ENCODE results near the gene MTURN. TPM values are rescaled to one million over a fixed set of nuclear protein-coding genes. Genes with fewer than 3 reads are reported as not detected.
A peak's percentile ranks its signal among the peaks of the same experiment; 100 is the strongest.

The MTURN gene
- total and polyA plus RNA-seq, 4 donors = 43.4 to 110 (median 58.5) TPM

- ATAC-seq (ENCODE audit: low FRiP score) (no peak), DNase-seq (no peak)
- intact Hi-C loops (cut with DNase I) = loop anchor here in 1 of 2 donors (10.0 kb wide), 1 partner anchor 395 kb away; no protein-coding TSS in a partner anchor
- Histone ChIP-seq H3K27ac (ENCODE audit: low read depth in 1 of 2, low read length in 2 of 2) (peak overlapping the region in 1 of 2 donors; percentile 17), H3K4me1 (ENCODE audit: control insufficient read depth in 1 of 2, insufficient read depth in 2 of 2, low read length in 2 of 2) (peaks cover 0 to 6% of the 10 kb centered on the region in 2 donors), H3K36me3 (ENCODE audit: control insufficient read depth in 1 of 2, insufficient read depth in 2 of 2, low read length in 1 of 2) (peaks cover 0 to 2% of the 10 kb centered on the region in 2 donors), H3K9me3 (ENCODE audit: control insufficient read depth, low read length) (no peaks in the 10 kb centered on the region), H3K27me3 (ENCODE audit: control insufficient read depth in 1 of 2, insufficient read depth in 2 of 2, low read length in 1 of 2) (no peaks in the 10 kb centered on the region), H3K4me3 (ENCODE audit: low read length in 2 of 2) (no peak overlapping the region)
- WGBS, 2 donors = 83 to 88% methylated on average over 2 of the region's 2 CpGs
Observed at GRCh38 chr7:30169579-30169978, 34.8 kb downstream of the MTURN start.

GRCh38 chr7:30170476-30171205 is 35.9 kb downstream of the MTURN start:
- intact Hi-C loops (cut with DNase I) = loop anchor here in 1 of 2 donors (5.0 kb wide), 1 partner anchor 112 kb away; the partner anchor contains the start of gene ZNRF2
- Histone ChIP-seq H3K36me3 (ENCODE audit: control insufficient read depth in 1 of 2, insufficient read depth in 2 of 2, low read length in 1 of 2) (peaks cover 0 to 2% of the 10 kb centered on the region in 2 donors), H3K27me3 (ENCODE audit: control insufficient read depth in 1 of 2, insufficient read depth in 2 of 2, low read length in 1 of 2) (no peaks in the 10 kb centered on the region), H3K9me3 (ENCODE audit: control insufficient read depth, low read length) (no peaks in the 10 kb centered on the region), H3K27ac (ENCODE audit: low read depth in 1 of 2, low read length in 2 of 2) (peak overlapping the region in 1 of 2 donors; percentile 6), H3K4me1 (ENCODE audit: control insufficient read depth in 1 of 2, insufficient read depth in 2 of 2, low read length in 2 of 2) (peaks cover 1 to 10% of the 10 kb centered on the region in 2 donors), H3K4me3 (ENCODE audit: low read length in 2 of 2) (no peak overlapping the region)
- DNase-seq = no peak
- no peak for ATAC-seq (ENCODE audit: low FRiP score)
- 52 to 55% methylated on average over 6 of the region's 6 CpGs for WGBS, 2 donors

- Histone ChIP-seq H3K36me3 (ENCODE audit: control insufficient read depth in 1 of 2, insufficient read depth in 2 of 2, low read length in 1 of 2) (no peaks in the 10 kb centered on the region), H3K27ac (ENCODE audit: low read depth in 1 of 2, low read length in 2 of 2) (peak overlapping the region in 1 of 2 donors; percentile 52), H3K9me3 (ENCODE audit: control insufficient read depth, low read length) (no peaks in the 10 kb centered on the region), H3K27me3 (ENCODE audit: control insufficient read depth in 1 of 2, insufficient read depth in 2 of 2, low read length in 1 of 2) (no peaks in the 10 kb centered on the region), H3K4me1 (ENCODE audit: control insufficient read depth in 1 of 2, insufficient read depth in 2 of 2, low read length in 2 of 2) (peaks cover 2 to 10% of the 10 kb centered on the region in 2 donors), H3K4me3 (ENCODE audit: low read length in 2 of 2) (no peak overlapping the region)
- 71 to 81% methylated on average over 9 of the region's 9 CpGs for WGBS, 2 donors
- DNase-seq (no peak), ATAC-seq (ENCODE audit: low FRiP score) (no peak)
- intact Hi-C loops (cut with DNase I) = loop anchor here in 1 of 2 donors (5.0 kb wide), 1 partner anchor 110 kb away; the partner anchor contains the start of gene ZNRF2
Observed at GRCh38 chr7:30171766-30172447, 37.1 kb downstream of the MTURN start.

- intact Hi-C loops (cut with DNase I) = loop anchor here in 1 of 2 donors (5.0 kb wide), 1 partner anchor 110 kb away; the partner anchor contains the start of gene ZNRF2
- peak overlapping the region; percentile 89 to 98 for H3K27ac ChIP-seq (ENCODE audit: low read depth in 1 of 2, low read length in 2 of 2)
- H3K4me1 ChIP-seq (ENCODE audit: control insufficient read depth in 1 of 2, insufficient read depth in 2 of 2, low read length in 2 of 2) = peaks cover 2 to 10% of the 10 kb centered on the region in 2 donors
Observed at GRCh38 chr7:30172451-30172850, 37.7 kb downstream of the MTURN start.

GRCh38 chr7:30173058-30173897 is 38.5 kb downstream of the MTURN start:
- 4 to 10% methylated on average over 13 of the region's 13 CpGs for WGBS, 2 donors
- peak overlapping the region; percentile 89 to 98 for H3K27ac ChIP-seq (ENCODE audit: low read depth in 1 of 2, low read length in 2 of 2)
- no peak overlapping the region for H3K4me3 ChIP-seq (ENCODE audit: low read length in 2 of 2)
- no peaks in the 10 kb centered on the region for H3K36me3 ChIP-seq (ENCODE audit: control insufficient read depth in 1 of 2, insufficient read depth in 2 of 2, low read length in 1 of 2)
- peaks cover 3 to 12% of the 10 kb centered on the region in 2 donors for H3K4me1 ChIP-seq (ENCODE audit: control insufficient read depth in 1 of 2, insufficient read depth in 2 of 2, low read length in 2 of 2)
- DNase-seq = peak; percentile 87 to 90
- H3K9me3 ChIP-seq (ENCODE audit: control insufficient read depth, low read length) = no peaks in the 10 kb centered on the region
- H3K27me3 ChIP-seq (ENCODE audit: control insufficient read depth in 1 of 2, insufficient read depth in 2 of 2, low read length in 1 of 2) = no peaks in the 10 kb centered on the region
- ATAC-seq (ENCODE audit: low FRiP score) = peak; percentile 85
- intact Hi-C loops (cut with DNase I) = loop anchor here in 1 of 2 donors (5.0 kb wide), 1 partner anchor 109 kb away; the partner anchor contains the start of gene ZNRF2

More at GRCh38 chr7:30172451-30172850, 37.7 kb downstream of the MTURN start:
- 33 to 37% methylated on average over 3 of the region's 3 CpGs for WGBS, 2 donors
- no peaks in the 10 kb centered on the region for H3K9me3 ChIP-seq (ENCODE audit: control insufficient read depth, low read length)
- no peaks in the 10 kb centered on the region for H3K36me3 ChIP-seq (ENCODE audit: control insufficient read depth in 1 of 2, insufficient read depth in 2 of 2, low read length in 1 of 2)
- DNase-seq (no peak), ATAC-seq (ENCODE audit: low FRiP score) (peak; percentile 16)
- H3K4me3 ChIP-seq (ENCODE audit: low read length in 2 of 2) = no peak overlapping the region
- no peaks in the 10 kb centered on the region for H3K27me3 ChIP-seq (ENCODE audit: control insufficient read depth in 1 of 2, insufficient read depth in 2 of 2, low read length in 1 of 2)

GRCh38 chr7:30175180-30175579 is 40.4 kb downstream of the MTURN start:
- DNase-seq (no peak), ATAC-seq (ENCODE audit: low FRiP score) (no peak)
- Histone ChIP-seq H3K9me3 (ENCODE audit: control insufficient read depth, low read length) (no peaks in the 10 kb centered on the region), H3K4me3 (ENCODE audit: low read length in 2 of 2) (no peak overlapping the region), H3K4me1 (ENCODE audit: control insufficient read depth in 1 of 2, insufficient read depth in 2 of 2, low read length in 2 of 2) (peaks cover 6 to 22% of the 10 kb centered on the region in 2 donors), H3K27me3 (ENCODE audit: control insufficient read depth in 1 of 2, insufficient read depth in 2 of 2, low read length in 1 of 2) (no peaks in the 10 kb centered on the region), H3K36me3 (ENCODE audit: control insufficient read depth in 1 of 2, insufficient read depth in 2 of 2, low read length in 1 of 2) (no peaks in the 10 kb centered on the region), H3K27ac (ENCODE audit: low read depth in 1 of 2, low read length in 2 of 2) (peak overlapping the region in 1 of 2 donors; percentile 21)
- 2 to 6% methylated on average over 3 of the region's 3 CpGs for WGBS, 2 donors
- intact Hi-C loops (cut with DNase I) = no loop called here

GRCh38 chr7:30175636-30176147 is 40.9 kb downstream of the MTURN start:
- ATAC-seq (ENCODE audit: low FRiP score) (no peak), DNase-seq (no peak)
- Histone ChIP-seq H3K9me3 (ENCODE audit: control insufficient read depth, low read length) (no peaks in the 10 kb centered on the region), H3K4me3 (ENCODE audit: low read length in 2 of 2) (no peak overlapping the region), H3K4me1 (ENCODE audit: control insufficient read depth in 1 of 2, insufficient read depth in 2 of 2, low read length in 2 of 2) (peaks cover 6 to 23% of the 10 kb centered on the region in 2 donors), H3K27me3 (ENCODE audit: control insufficient read depth in 1 of 2, insufficient read depth in 2 of 2, low read length in 1 of 2) (no peaks in the 10 kb centered on the region), H3K36me3 (ENCODE audit: control insufficient read depth in 1 of 2, insufficient read depth in 2 of 2, low read length in 1 of 2) (no peaks in the 10 kb centered on the region), H3K27ac (ENCODE audit: low read depth in 1 of 2, low read length in 2 of 2) (peak overlapping the region in 1 of 2 donors; percentile 90)
- 57 to 65% methylated on average over 7 of the region's 7 CpGs for WGBS, 2 donors
- intact Hi-C loops (cut with DNase I) = no loop called here

Data from aorta (tissue), 5 donors.